Measurements from ENCODE around the gene ARHGAP26. TPM values are rescaled to one million over a fixed set of nuclear protein-coding genes. Genes with fewer than 3 reads are reported as not detected.
A peak's percentile ranks its signal among the peaks of the same experiment; 100 is the strongest.
"Not testable (repeated sequence)": the region's sequence is repeated elsewhere in the genome, so short reads cannot be mapped to it uniquely, and the experiment has no call there.

ARHGAP26 gene
- total RNA-seq, 3 donors from 2014 or later, result 9.1 to 11.7 (median 9.7) TPM

DNA sequence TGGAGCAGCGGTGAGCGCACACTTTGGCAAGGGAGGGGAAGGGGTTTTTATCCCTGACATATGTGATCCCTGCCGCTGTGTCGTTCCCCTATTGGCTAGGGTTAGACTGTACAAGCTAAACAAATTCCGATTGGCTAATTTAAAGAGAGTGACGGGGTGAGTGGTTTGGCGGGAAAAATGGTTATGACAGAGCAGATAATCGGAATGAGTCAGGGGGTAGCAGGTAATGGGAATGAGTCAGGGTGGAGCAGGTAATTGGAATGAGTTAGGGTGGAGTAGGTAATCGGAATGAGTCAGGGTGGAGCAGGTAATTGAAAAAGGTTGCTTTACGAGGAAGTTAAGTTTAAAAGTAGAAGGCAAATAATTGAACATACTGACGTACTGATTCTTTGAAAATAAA, 318.5 kb downstream of the ARHGAP26 start:
- not testable (repeated sequence) for H3K4me1 Mint-ChIP-seq (ENCODE audit: low read depth); ATAC-seq; H3K9me3 Mint-ChIP-seq; H3K27me3 Mint-ChIP-seq (ENCODE audit: low read depth); H3K4me3 Mint-ChIP-seq; DNase-seq
- peaks cover 13% of the 10 kb centered on the region for H3K36me3 Mint-ChIP-seq (ENCODE audit: insufficient read depth)

DNA sequence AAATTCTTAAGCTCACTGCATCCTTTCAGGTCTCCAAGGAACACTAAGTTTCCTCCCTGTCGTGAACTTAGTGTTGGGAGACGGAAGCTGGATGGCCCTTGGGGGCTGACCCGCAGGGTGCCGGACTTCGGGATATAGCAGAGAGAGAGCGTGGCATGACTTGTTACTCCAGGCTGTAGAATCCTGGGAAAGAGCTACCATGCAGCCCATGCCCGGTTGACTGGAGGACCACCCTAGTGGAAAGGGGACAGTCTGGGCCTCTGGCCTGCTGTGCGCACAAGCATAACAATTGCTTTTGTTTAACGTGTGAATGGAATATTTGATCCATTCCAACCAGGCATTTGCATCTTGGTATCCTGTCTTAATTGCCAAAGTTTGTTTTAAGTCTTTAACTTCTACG, 319.9 kb downstream of the ARHGAP26 start:
- H3K27me3 Mint-ChIP-seq (ENCODE audit: low read depth); H3K9me3 Mint-ChIP-seq; H3K4me3 Mint-ChIP-seq; H3K36me3 Mint-ChIP-seq (ENCODE audit: insufficient read depth); ATAC-seq; DNase-seq: not testable (repeated sequence)
- H3K4me1 Mint-ChIP-seq (ENCODE audit: low read depth), result peaks cover 16% of the 10 kb centered on the region

DNA sequence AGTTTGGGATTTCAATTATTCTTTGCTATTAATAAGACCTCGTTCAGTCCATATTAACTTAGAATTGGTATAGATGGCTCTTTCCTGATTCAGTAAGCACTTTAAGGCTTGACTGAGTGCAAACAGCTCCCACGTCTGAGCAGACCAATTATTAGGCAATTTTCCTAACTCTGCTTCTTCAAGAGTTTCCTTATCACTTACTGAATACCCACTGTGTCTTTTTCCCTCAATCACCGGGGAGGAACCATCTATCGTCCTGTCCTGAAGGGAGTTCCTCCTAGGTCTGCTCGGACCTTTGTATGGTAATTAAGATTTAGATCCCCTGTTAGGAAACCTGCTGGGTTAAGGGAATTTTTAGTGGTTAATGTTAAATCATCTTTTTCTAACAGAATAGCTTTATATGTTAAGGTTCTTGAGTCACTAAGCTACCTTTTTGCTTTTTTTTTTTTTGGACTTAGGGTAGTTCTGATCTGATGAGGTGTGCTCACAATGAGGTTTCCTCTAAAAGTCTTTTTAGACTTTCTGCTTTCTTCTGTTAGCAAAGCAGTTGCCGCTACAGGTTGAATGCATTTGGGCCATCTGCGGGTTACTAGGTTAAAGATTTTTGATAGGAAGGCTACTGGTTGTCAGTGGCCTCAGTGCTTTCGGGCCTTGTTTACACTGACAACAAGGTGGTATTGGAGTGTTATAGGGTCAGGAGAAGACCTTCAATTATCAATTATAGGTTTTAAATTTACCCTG, 322.7 kb downstream of the ARHGAP26 start:
- not testable (repeated sequence) for ATAC-seq; H3K27me3 Mint-ChIP-seq (ENCODE audit: low read depth); DNase-seq; H3K9me3 Mint-ChIP-seq; H3K4me3 Mint-ChIP-seq; H3K36me3 Mint-ChIP-seq (ENCODE audit: insufficient read depth)
- peaks cover 16% of the 10 kb centered on the region for H3K4me1 Mint-ChIP-seq (ENCODE audit: low read depth)

DNA sequence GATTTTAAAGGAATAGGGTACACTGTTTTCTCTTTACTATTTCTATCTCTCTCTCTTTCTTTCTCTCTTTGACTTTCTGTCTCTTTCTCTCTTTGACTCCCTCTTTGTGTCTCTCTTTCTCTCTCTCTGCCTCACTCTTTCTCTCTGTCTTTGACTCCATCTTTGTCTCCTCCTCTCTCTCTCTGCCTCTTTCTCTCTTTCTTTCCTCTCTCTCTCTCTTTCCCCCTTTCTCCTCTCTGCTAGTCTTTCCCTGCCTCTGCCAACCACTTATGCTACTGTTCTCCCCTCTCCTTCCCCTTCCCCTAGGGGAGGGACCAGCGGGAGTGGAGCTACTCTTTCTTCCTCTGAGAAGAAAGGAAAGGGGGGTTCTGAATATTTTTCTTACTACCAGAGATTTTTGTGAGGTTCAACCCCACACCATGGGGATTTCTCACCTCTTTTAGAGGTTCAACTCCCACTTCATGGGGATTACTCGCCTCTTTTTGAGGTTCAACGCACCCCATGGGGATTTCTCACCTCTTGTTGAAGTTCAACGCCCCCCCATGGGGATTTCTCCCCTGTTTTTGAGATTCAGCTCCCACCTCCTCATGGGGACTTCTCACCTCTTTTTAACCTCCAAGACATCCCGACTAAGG, 323.4 kb downstream of the ARHGAP26 start:
- ATAC-seq (no peak), DNase-seq (no peak)
- no peak overlapping the region for H3K4me3 Mint-ChIP-seq
- H3K36me3 Mint-ChIP-seq (ENCODE audit: insufficient read depth), result peaks cover 5% of the 10 kb centered on the region
- H3K9me3 Mint-ChIP-seq, result no peaks in the 10 kb centered on the region
- no peaks in the 10 kb centered on the region for H3K27me3 Mint-ChIP-seq (ENCODE audit: low read depth)
- peaks cover 16% of the 10 kb centered on the region for H3K4me1 Mint-ChIP-seq (ENCODE audit: low read depth)

DNA sequence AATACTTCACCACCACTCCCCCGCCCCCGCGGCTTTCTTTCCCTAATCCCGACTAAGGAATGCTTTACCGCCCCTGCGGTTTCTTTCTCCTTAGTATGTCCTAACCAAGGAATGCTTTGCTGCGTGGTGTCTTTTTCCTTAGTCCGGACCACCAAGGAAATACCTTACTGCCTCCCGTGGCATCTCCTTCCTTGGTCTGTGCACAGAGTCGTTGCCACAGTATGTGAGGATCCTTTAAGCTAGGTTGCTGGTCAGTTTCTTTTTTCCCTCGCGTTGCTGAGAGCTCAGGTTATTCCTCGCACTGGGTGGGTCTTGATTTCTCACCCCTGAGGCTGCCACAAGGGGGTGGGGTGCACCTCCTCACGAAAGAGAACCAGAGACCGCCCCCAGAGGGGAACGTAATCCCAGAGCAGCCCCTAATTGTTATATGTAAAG, 323.9 kb downstream of the ARHGAP26 start:
- ATAC-seq (no peak), DNase-seq (no peak)
- Mint-ChIP-seq H3K36me3 (ENCODE audit: insufficient read depth) (peaks cover 5% of the 10 kb centered on the region), H3K4me1 (ENCODE audit: low read depth) (peaks cover 16% of the 10 kb centered on the region), H3K9me3 (no peaks in the 10 kb centered on the region), H3K4me3 (no peak overlapping the region), H3K27me3 (ENCODE audit: low read depth) (no peaks in the 10 kb centered on the region)

DNA sequence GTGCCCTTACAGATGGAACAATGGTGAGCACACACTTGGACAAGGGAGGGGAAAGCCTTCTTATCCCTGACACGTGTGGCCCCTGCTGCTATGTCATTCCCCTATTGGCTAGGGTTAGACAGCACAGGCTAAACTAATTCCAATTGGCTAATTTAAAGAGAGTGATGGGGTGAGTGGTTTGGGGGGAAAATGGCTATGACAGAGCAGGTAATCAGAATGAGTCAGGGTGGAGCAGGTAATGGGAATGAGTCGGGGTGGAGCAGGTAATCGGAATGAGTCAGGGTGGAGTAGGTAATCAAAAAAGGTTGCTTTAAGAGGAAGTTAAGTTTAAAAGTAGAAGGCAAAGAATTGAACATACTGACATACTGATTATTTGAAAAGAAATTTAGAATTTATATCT, 324.4 kb downstream of the ARHGAP26 start:
- not testable (repeated sequence) for DNase-seq; H3K9me3 Mint-ChIP-seq; H3K36me3 Mint-ChIP-seq (ENCODE audit: insufficient read depth); H3K27me3 Mint-ChIP-seq (ENCODE audit: low read depth); ATAC-seq; H3K4me3 Mint-ChIP-seq
- peaks cover 16% of the 10 kb centered on the region for H3K4me1 Mint-ChIP-seq (ENCODE audit: low read depth)

DNA sequence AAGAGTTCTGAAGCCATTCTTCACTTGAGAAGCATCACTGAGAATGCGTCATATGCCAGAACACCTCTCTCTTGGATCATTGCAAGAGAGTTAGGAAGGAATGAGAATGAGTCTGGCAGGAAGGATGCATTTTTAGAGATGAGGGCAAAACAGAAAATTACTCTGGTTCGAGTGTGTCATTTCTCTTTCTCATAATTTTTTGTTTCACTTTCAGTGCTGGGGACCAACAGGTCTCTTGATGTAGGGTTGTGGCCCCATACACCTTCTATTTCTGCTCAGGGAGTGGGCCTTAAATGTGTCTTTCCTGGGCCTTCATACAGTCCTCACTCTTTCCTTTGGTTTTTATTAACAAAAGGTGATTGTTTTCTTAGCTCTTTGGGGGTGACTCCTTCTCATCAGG, 330.9 kb downstream of the ARHGAP26 start:
- Mint-ChIP-seq H3K36me3 (ENCODE audit: insufficient read depth) (peaks cover 10% of the 10 kb centered on the region), H3K9me3 (no peaks in the 10 kb centered on the region), H3K4me3 (peak overlapping the region; percentile 26), H3K4me1 (ENCODE audit: low read depth) (peaks cover 31% of the 10 kb centered on the region), H3K27me3 (ENCODE audit: low read depth) (no peaks in the 10 kb centered on the region)
- DNase-seq (no peak), ATAC-seq (peak; percentile 74 to 78)

DNA sequence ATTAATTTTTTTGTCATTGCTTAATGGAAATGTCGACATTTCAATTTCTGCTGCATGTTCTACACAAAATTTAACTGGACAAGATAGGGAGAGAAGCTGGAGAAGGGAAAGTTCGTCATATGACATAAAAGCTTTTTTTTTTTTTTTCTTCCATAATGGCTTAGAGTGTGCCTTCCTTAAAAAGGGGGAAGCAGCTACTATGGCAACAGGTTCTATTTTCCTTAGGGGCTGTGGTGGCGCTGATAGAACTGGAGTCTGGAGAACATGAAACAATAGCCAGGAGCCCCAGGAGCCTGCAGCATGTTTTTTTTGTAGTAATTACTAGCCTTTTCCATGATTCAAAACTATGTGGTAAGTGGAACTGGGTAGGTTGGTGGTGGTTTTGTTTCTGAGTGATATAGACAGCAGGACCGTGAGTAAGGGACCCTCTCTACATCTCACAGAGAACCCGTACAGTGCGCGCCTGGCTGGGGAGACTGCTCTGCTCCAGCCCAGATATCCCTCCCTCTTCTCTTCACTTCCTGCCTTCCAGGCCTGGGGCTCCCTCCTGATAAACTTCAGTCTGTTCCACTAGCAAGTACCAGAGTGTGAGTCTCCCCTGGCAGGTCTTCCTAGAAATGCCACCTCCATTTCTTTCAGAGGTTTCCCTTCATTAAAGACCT, 331.7 kb downstream of the ARHGAP26 start:
- Mint-ChIP-seq H3K4me1 (ENCODE audit: low read depth) (peaks cover 31% of the 10 kb centered on the region), H3K36me3 (ENCODE audit: insufficient read depth) (peaks cover 9% of the 10 kb centered on the region), H3K27me3 (ENCODE audit: low read depth) (no peaks in the 10 kb centered on the region), H3K4me3 (peak overlapping the region; percentile 14), H3K9me3 (no peaks in the 10 kb centered on the region)
- ATAC-seq (peak; percentile 87 to 89), DNase-seq (no peak)

DNA sequence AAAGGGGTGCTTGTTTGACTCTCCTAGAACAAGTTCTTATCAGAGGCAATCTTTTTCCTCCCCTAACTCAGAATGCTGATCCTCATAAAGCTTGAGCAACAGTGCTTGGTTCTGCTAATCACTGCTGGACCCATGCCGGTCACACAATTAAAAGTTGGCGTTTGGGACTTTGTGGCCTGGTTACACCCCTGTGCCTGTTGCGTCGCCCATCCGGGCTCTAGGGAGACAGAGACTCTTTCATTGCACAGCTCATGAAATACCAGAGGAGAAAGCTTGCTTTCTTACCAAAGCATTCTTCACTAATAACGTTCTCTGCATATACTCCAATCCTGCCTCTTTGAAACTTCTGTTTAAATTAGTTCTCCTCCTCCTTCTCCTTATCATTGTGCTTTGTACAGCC, 332.2 kb downstream of the ARHGAP26 start:
- Mint-ChIP-seq H3K9me3 (no peaks in the 10 kb centered on the region), H3K4me3 (no peak overlapping the region), H3K36me3 (ENCODE audit: insufficient read depth) (peaks cover 9% of the 10 kb centered on the region), H3K27me3 (ENCODE audit: low read depth) (no peaks in the 10 kb centered on the region), H3K4me1 (ENCODE audit: low read depth) (peaks cover 31% of the 10 kb centered on the region)
- no peak for ATAC-seq
- DNase-seq, result no peak

DNA sequence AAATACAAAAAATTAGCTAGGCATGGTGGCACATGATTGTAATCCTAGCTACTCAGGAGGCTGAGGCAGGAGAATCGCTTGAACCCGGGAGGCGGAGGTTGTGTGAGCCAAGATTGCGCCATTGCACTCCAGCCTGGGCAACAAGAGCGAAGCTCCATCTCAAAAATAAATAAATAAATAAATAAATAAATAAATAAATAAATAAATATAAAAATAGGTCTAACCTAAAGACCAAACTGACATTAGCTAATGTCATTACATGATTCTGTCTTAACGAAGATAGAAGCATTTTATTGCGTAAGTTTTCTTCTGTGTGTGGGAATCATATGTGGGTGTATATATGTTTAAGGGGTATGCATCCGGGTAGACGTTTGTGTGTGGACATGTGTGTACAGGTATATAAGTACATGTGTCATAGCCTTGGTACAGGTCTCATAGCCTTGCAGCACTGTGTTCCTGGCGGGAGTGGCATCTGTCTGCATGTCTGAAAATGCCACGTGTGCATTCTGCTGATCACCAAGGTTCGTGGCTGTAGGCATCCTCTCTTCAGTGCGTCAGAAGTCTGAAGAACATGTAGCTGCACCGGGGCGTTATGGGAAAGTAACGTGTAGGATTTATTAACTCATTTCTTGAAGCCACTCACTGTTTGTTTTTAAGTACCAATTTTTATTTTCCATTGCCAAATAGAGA, 335.2 kb downstream of the ARHGAP26 start:
- H3K36me3 Mint-ChIP-seq (ENCODE audit: insufficient read depth), result peaks cover 15% of the 10 kb centered on the region
- no peaks in the 10 kb centered on the region for H3K9me3 Mint-ChIP-seq
- peaks cover 28% of the 10 kb centered on the region for H3K4me1 Mint-ChIP-seq (ENCODE audit: low read depth)
- ATAC-seq, result no peak
- no peak for DNase-seq
- H3K27me3 Mint-ChIP-seq (ENCODE audit: low read depth), result no peaks in the 10 kb centered on the region
- no peak overlapping the region for H3K4me3 Mint-ChIP-seq

DNA sequence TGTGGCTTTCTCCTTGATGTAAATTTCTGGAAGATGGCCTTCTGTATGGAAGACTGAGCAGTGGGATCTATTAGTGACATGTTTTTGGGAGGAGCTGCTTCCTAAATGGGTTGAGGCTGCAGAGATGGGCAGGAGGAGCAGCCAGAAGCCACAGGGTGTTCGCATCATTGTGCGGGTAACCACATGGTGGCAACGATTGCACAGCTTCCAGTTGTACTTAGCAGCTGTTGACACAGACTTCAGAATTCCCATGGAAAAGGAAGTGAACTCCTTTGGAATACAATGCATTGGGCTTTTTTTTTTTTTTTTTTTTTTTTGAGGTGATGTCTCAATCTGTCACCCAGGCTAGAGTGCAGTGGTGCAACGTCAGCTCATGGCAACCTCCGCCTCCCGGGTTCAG, 336.0 kb downstream of the ARHGAP26 start:
- Mint-ChIP-seq H3K4me1 (ENCODE audit: low read depth) (peaks cover 20% of the 10 kb centered on the region), H3K4me3 (no peak overlapping the region), H3K27me3 (ENCODE audit: low read depth) (no peaks in the 10 kb centered on the region), H3K36me3 (ENCODE audit: insufficient read depth) (peaks cover 16% of the 10 kb centered on the region), H3K9me3 (no peaks in the 10 kb centered on the region)
- no peak for ATAC-seq
- no peak for DNase-seq

DNA sequence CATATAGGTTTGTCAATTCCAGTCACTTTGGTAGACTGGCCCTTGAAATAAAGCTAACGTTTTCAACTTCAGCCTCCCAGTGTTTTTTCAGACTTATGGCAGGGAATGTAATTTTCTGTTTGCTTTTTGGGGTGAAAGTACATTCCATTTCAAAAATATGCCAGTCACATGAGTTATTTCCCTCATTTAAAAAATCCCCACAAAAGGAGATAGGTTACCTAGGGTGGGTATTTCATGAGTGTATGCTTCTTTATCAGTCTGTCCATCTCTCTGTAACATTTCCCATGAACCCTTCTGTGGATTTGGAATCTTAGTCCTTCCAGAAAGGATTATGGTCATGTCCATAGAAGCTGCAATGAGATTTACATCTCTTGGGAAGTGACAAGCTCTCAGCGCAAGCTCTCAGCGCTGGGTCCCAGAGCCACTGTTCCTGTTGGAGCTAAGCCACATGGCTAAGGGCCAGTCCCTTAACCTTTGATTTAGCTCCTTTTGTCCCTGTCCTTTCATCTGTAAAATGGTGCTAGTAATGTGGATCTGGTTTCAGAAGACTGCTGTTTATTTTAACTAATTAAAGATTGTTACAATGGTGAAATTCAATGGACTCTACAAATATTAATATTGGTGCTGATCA, 338.4 kb downstream of the ARHGAP26 start:
- peaks cover 18% of the 10 kb centered on the region for H3K36me3 Mint-ChIP-seq (ENCODE audit: insufficient read depth)
- no peaks in the 10 kb centered on the region for H3K27me3 Mint-ChIP-seq (ENCODE audit: low read depth)
- no peaks in the 10 kb centered on the region for H3K9me3 Mint-ChIP-seq
- DNase-seq, result no peak
- no peak overlapping the region for H3K4me3 Mint-ChIP-seq
- H3K4me1 Mint-ChIP-seq (ENCODE audit: low read depth), result peaks cover 9% of the 10 kb centered on the region
- ATAC-seq, result no peak

DNA sequence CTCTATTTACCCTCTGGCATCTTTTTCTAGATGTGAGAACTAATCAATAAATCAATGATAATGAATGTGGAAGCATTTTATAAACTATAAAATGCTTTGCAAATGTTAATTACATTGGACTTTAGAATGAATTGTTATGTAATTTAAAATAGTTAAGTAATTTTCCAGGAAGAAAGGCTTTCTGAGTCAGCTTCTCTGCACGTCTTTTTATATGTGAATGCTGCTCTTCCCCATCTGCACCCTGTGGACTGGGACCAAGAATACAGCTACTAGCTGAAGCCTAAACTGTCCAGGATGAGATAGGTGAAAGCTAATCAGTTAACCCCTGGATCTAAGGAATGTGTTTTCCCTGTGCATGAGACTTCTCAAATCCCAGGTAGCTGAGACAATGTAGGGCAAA, 340.4 kb downstream of the ARHGAP26 start:
- H3K9me3 Mint-ChIP-seq, result no peaks in the 10 kb centered on the region
- ATAC-seq (no peak), DNase-seq (no peak)
- H3K36me3 Mint-ChIP-seq (ENCODE audit: insufficient read depth), result peaks cover 17% of the 10 kb centered on the region
- H3K4me3 Mint-ChIP-seq, result no peak overlapping the region
- no peaks in the 10 kb centered on the region for H3K27me3 Mint-ChIP-seq (ENCODE audit: low read depth)
- H3K4me1 Mint-ChIP-seq (ENCODE audit: low read depth), result peaks cover 7% of the 10 kb centered on the region

DNA sequence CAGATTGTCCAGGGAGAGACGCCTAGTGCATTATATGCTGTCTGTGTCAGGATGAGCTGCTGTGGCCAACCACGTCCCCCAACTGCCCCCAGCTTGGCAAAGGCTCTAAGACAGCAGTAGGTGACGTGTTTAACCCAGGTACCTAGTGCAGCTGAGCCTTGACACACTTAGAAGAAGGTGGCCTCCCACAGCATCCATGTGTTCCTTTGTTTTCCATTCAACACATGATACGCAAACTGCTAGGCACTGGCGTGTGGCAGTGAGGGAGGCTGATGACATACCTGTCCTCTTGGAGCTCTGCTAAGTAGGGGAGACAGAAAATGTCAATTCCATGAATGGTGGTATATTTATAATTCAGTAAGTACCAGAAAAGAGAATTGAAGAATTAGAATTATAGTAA, 341.6 kb downstream of the ARHGAP26 start:
- Mint-ChIP-seq H3K27me3 (ENCODE audit: low read depth) (no peaks in the 10 kb centered on the region), H3K4me1 (ENCODE audit: low read depth) (peaks cover 2% of the 10 kb centered on the region), H3K36me3 (ENCODE audit: insufficient read depth) (peaks cover 19% of the 10 kb centered on the region), H3K9me3 (no peaks in the 10 kb centered on the region), H3K4me3 (no peak overlapping the region)
- DNase-seq (no peak), ATAC-seq (no peak)
